Neural progenitor cell (in vitro differentiated cells): Measurements from ENCODE around the gene NCS1. TPM values are rescaled to one million over a fixed set of nuclear protein-coding genes. Genes with fewer than 3 reads are reported as not detected.

Experiments used
- DNase-seq: peaks from one replicate; pipeline ENCODE4 v3.0.0-alpha.2; 2016; ENCODE audit warnings: low spot score
- H2AFZ ChIP-seq: fragments of 200-600 bp; sonication (generic); replicated peaks from 2 replicates; pipeline ENCODE4 v1.6.1; 2016; ENCODE audit warnings: antibody characterized with exemption
- H3F3A ChIP-seq: fragments of 200-600 bp; sonication (generic); 2 replicates; pipeline ENCODE4 v1.6.1; 2016; ENCODE audit warnings: antibody characterized with exemption, low read depth
- H3K27ac ChIP-seq: fragments of 200-600 bp; sonication (generic); 2 replicates; pipeline ENCODE4 v1.5.1; 2016; ENCODE audit warnings: mild to moderate bottlenecking
- H3K27me3 ChIP-seq: fragments of 200-600 bp; sonication (generic); 2 replicates; pipeline ENCODE4 v1.6.1; 2016; ENCODE audit warnings: mild to moderate bottlenecking, moderate library complexity
- H3K36me3 ChIP-seq: fragments of 200-600 bp; sonication (generic); 2 replicates; pipeline ENCODE4 v1.5.1; 2016
- H3K4me1 ChIP-seq: fragments of 200-600 bp; sonication (generic); 2 replicates; pipeline ENCODE4 v1.6.1; 2016; ENCODE audit warnings: mixed run types
- H3K4me2 ChIP-seq: fragments of 200-600 bp; sonication (generic); 2 replicates; pipeline ENCODE4 v1.6.1; 2016
- H3K4me3 ChIP-seq: fragments of 200-600 bp; sonication (generic); 2 replicates; pipeline ENCODE4 v1.5.1; 2016
- H3K79me2 ChIP-seq: fragments of 200-600 bp; sonication (generic); 2 replicates; pipeline ENCODE4 v1.6.1; 2016; ENCODE audit warnings: low read depth
- H3K9ac ChIP-seq: fragments of 200-600 bp; sonication (generic); 2 replicates; pipeline ENCODE4 v1.6.1; 2016
- H3K9me3 ChIP-seq: fragments of 200-600 bp; sonication (generic); 2 replicates; pipeline ENCODE4 v1.5.1; 2016; ENCODE audit warnings: low read depth
- H4K20me1 ChIP-seq: fragments of 200-600 bp; sonication (generic); 2 replicates; pipeline ENCODE4 v1.6.1; 2016; ENCODE audit warnings: low read depth
- H3K27ac Mint-ChIP-seq: 3 replicates; pipeline ENCODE4 v1.8.0; 2021; ENCODE audit warnings: mixed read lengths
- H3K27me3 Mint-ChIP-seq: 2 replicates; pipeline ENCODE4 v1.8.0; 2022; ENCODE audit warnings: low read depth, mild to moderate bottlenecking, inconsistent platforms, moderate library complexity, mixed read lengths; ENCODE audit not compliant: insufficient read depth
- H3K36me3 Mint-ChIP-seq: 3 replicates; pipeline ENCODE4 v1.8.0; 2021; ENCODE audit warnings: mixed read lengths
- H3K4me1 Mint-ChIP-seq: 3 replicates; pipeline ENCODE4 v1.8.0; 2021; ENCODE audit warnings: mixed read lengths
- H3K4me3 Mint-ChIP-seq: 3 replicates; pipeline ENCODE4 v1.8.0; 2021; ENCODE audit warnings: mild to moderate bottlenecking, moderate library complexity, mixed read lengths
- H3K9me3 Mint-ChIP-seq: 3 replicates; pipeline ENCODE4 v1.8.0; 2020; ENCODE audit warnings: mixed read lengths
- CTCF ChIP-seq: fragments of 200-600 bp; sonication (generic); IDR thresholded peaks from 2 replicates; pipeline ENCODE4 v1.5.1; 2017; ENCODE audit warnings: antibody characterized with exemption, mild to moderate bottlenecking
- EZH2 ChIP-seq: fragments of 200-600 bp; sonication (generic); IDR thresholded peaks from 2 replicates; pipeline ENCODE4 v1.6.1; 2017; ENCODE audit warnings: antibody characterized with exemption, mild to moderate bottlenecking, moderate library complexity
- EZH2phosphoT487 ChIP-seq: fragments of 200-600 bp; sonication (generic); IDR thresholded peaks from 2 replicates; pipeline ENCODE4 v1.6.1; 2017; ENCODE audit warnings: antibody characterized with exemption
- total RNA-seq: library from RNA; depleted of rRNA; stranded (reverse); fragments of >200 nt; gene quantifications from 2 replicates; pipeline ENCODE4 v1.2.3, GENCODE V29; 2015; ENCODE audit warnings: low replicate concordance

Gene NCS1
- total RNA-seq, 1 donor from 2014 or later = 16.0 TPM

GRCh38 chr9:130192382-130192999, 20.3 kb downstream of the NCS1 start:
- Mint-ChIP-seq H3K27ac (peak overlapping the region; percentile 83), H3K36me3 (no peaks in the 10 kb centered on the region), H3K4me3 (no peak overlapping the region), H3K9me3 (no peaks in the 10 kb centered on the region), H3K4me1 (peaks cover 43% of the 10 kb centered on the region), H3K27me3 (peaks cover 2% of the 10 kb centered on the region)
- Histone ChIP-seq H4K20me1 (peaks cover 12% of the 10 kb centered on the region), H3K9ac (no peak overlapping the region), H3K9me3 (no peaks in the 10 kb centered on the region), H3F3A (peaks cover 8% of the 10 kb centered on the region), H3K79me2 (peaks cover 65% of the 10 kb centered on the region), H3K27ac (no peak overlapping the region), H3K36me3 (no peaks in the 10 kb centered on the region), H2AFZ (no peak overlapping the region), H3K4me1 (peaks cover 28% of the 10 kb centered on the region), H3K4me2 (peak overlapping the region; percentile 52), H3K27me3 (no peaks in the 10 kb centered on the region), H3K4me3 (no peak overlapping the region)
- no peak for DNase-seq
- no peak for TF ChIP-seq EZH2

- Histone ChIP-seq H3K9ac (no peak overlapping the region), H3K4me3 (no peak overlapping the region), H3K4me2 (peak overlapping the region; percentile 52), H3K4me1 (peaks cover 25% of the 10 kb centered on the region), H3F3A (peaks cover 8% of the 10 kb centered on the region), H3K36me3 (no peaks in the 10 kb centered on the region), H3K9me3 (no peaks in the 10 kb centered on the region), H3K27ac (peak overlapping the region; percentile 37), H4K20me1 (peaks cover 6% of the 10 kb centered on the region), H2AFZ (no peak overlapping the region), H3K27me3 (no peaks in the 10 kb centered on the region), H3K79me2 (peaks cover 60% of the 10 kb centered on the region)
- DNase-seq = peak; percentile 41
- Mint-ChIP-seq H3K4me1 (peaks cover 37% of the 10 kb centered on the region), H3K9me3 (no peaks in the 10 kb centered on the region), H3K27me3 (peaks cover 2% of the 10 kb centered on the region), H3K27ac (peak overlapping the region; percentile 81), H3K36me3 (no peaks in the 10 kb centered on the region), H3K4me3 (peak overlapping the region; percentile 41)
- TF ChIP-seq EZH2phosphoT487 = no peak
- no peak for TF ChIP-seq CTCF
- TF ChIP-seq EZH2 = no peak
Measured at GRCh38 chr9:130193103-130193502, 20.9 kb downstream of the NCS1 start.

- Histone ChIP-seq H3K4me3 (no peak overlapping the region), H3K36me3 (no peaks in the 10 kb centered on the region), H3K9ac (no peak overlapping the region), H2AFZ (no peak overlapping the region), H3K27ac (peak overlapping the region; percentile 37), H3K4me1 (peaks cover 25% of the 10 kb centered on the region), H3K4me2 (peak overlapping the region; percentile 52), H3K9me3 (no peaks in the 10 kb centered on the region), H3K79me2 (peaks cover 53% of the 10 kb centered on the region), H4K20me1 (peaks cover 4% of the 10 kb centered on the region), H3F3A (peaks cover 8% of the 10 kb centered on the region), H3K27me3 (no peaks in the 10 kb centered on the region)
- H3K36me3 Mint-ChIP-seq = no peaks in the 10 kb centered on the region
- peak; percentile 58 for DNase-seq
- peak overlapping the region; percentile 81 for H3K27ac Mint-ChIP-seq
- H3K27me3 Mint-ChIP-seq = peaks cover 2% of the 10 kb centered on the region
- H3K9me3 Mint-ChIP-seq = no peaks in the 10 kb centered on the region
- TF ChIP-seq EZH2phosphoT487 (no peak), EZH2 (no peak), CTCF (no peak)
- peaks cover 33% of the 10 kb centered on the region for H3K4me1 Mint-ChIP-seq
- H3K4me3 Mint-ChIP-seq = peak overlapping the region; percentile 41
Measured at GRCh38 chr9:130193531-130194377, 21.6 kb downstream of the NCS1 start.
